Endodermal cell (in vitro differentiated cells): Measurements from ENCODE around the gene SLC34A1. TPM values are rescaled to one million over a fixed set of nuclear protein-coding genes. Genes with fewer than 3 reads are reported as not detected.
A peak's percentile ranks its signal among the peaks of the same experiment; 100 is the strongest.

Experiments
- DNase-seq: peaks from one replicate; pipeline ENCODE4 v3.0.0-alpha.2; 2017
- H3K27ac ChIP-seq: 2 replicates; pipeline ENCODE4 v1.5.1; 2013; ENCODE audit warnings: mild to moderate bottlenecking, low read depth, low read length, moderate library complexity
- H3K27me3 ChIP-seq: 2 replicates; pipeline ENCODE4 v1.6.1; 2013; ENCODE audit warnings: mild to moderate bottlenecking, low read length, moderate library complexity; ENCODE audit not compliant: insufficient read depth, control insufficient read depth, poor library complexity, severe bottlenecking
- H3K36me3 ChIP-seq: 2 replicates; pipeline ENCODE4 v1.7.0; 2013; ENCODE audit warnings: mild to moderate bottlenecking, low read length, moderate library complexity; ENCODE audit not compliant: control insufficient read depth, insufficient read depth
- H3K4me1 ChIP-seq: one replicate; pipeline ENCODE4 v1.7.0; 2013; ENCODE audit warnings: low read length; ENCODE audit not compliant: control insufficient read depth, insufficient read depth
- H3K4me3 ChIP-seq: 2 replicates; pipeline ENCODE4 v1.5.1; 2013; ENCODE audit warnings: mild to moderate bottlenecking, low read length, moderate library complexity
- H3K9ac ChIP-seq: 2 replicates; pipeline ENCODE4 v1.6.1; 2013; ENCODE audit warnings: mild to moderate bottlenecking, low read length, moderate library complexity; ENCODE audit not compliant: poor library complexity, severe bottlenecking; ENCODE audit errors: extremely low read depth
- H3K9me3 ChIP-seq: 2 replicates; pipeline ENCODE4 v1.6.1; 2013; ENCODE audit warnings: mild to moderate bottlenecking, low read length, moderate library complexity; ENCODE audit not compliant: control insufficient read depth
- H3K27ac Mint-ChIP-seq: 2 replicates; pipeline ENCODE4 v1.8.0; 2020; ENCODE audit warnings: mixed read lengths
- H3K27me3 Mint-ChIP-seq: 2 replicates; pipeline ENCODE4 v1.8.0; 2021; ENCODE audit warnings: mild to moderate bottlenecking, mixed read lengths; ENCODE audit not compliant: insufficient read depth
- H3K36me3 Mint-ChIP-seq: 2 replicates; pipeline ENCODE4 v1.8.0; 2020; ENCODE audit warnings: low read depth, mixed read lengths
- H3K4me1 Mint-ChIP-seq: 2 replicates; pipeline ENCODE4 v1.8.0; 2020; ENCODE audit warnings: mixed read lengths
- H3K4me3 Mint-ChIP-seq: 2 replicates; pipeline ENCODE4 v1.8.0; 2020; ENCODE audit warnings: mild to moderate bottlenecking, moderate library complexity, mixed read lengths
- H3K9me3 Mint-ChIP-seq: 2 replicates; pipeline ENCODE4 v1.8.0; 2020; ENCODE audit warnings: mild to moderate bottlenecking, mixed read lengths
- CTCF ChIP-seq: fragments of 200-600 bp; sonication (generic); conservative IDR thresholded peaks from 2 replicates; pipeline ENCODE4 v1.5.0; 2021; ENCODE audit warnings: antibody characterized with exemption, mild to moderate bottlenecking
- WGBS, 2 experiments: methylation state at CpG; one replicate each; pipeline versions ENCODE4 v1.1.5 to v1.1.7; 2013; ENCODE audit warnings: missing lambda C conversion rate in 2 of 2, mixed read lengths in 1 of 2; ENCODE audit not compliant: insufficient coverage in 1 of 2, insufficient read length in 1 of 2; 5-methylcytosine and 5-hydroxymethylcytosine counted together
- total RNA-seq, 2 donors: library from RNA; stranded (reverse); fragmentation: NEBNext Ultra II Directional in 1 of 2; extraction: Animal tissue kit (Norgen Biotek cat#: 25700) in 1 of 2; gene quantifications; 2 replicates in 1 of 2; 3 replicates in 1 of 2; pipeline ENCODE4 v1.2.1, GENCODE V29; 2021

SLC34A1 gene
- total RNA-seq, 2 donors from 2014 or later: not detected

- Mint-ChIP-seq H3K27me3 (peaks cover 41% of the 10 kb centered on the region), H3K9me3 (no peaks in the 10 kb centered on the region), H3K36me3 (no peaks in the 10 kb centered on the region), H3K4me1 (peaks cover 15% of the 10 kb centered on the region), H3K4me3 (peak overlapping the region; percentile 63), H3K27ac (no peak overlapping the region)
- 96 to 100% methylated on average over 1 to 6 of the region's 6 CpGs for WGBS, 2 experiments
- TF ChIP-seq CTCF: no peak
- H3K9me3 ChIP-seq: no peaks in the 10 kb centered on the region
- H3K4me3 ChIP-seq: no peak overlapping the region
- peak; percentile 46 for DNase-seq
- H3K27ac ChIP-seq: no peak overlapping the region
- no peaks in the 10 kb centered on the region for H3K36me3 ChIP-seq
- peaks cover 26% of the 10 kb centered on the region for H3K27me3 ChIP-seq
- no peak overlapping the region for H3K9ac ChIP-seq
- peaks cover 7% of the 10 kb centered on the region for H3K4me1 ChIP-seq
These were observed 22.6 kb upstream of the SLC34A1 start for GRCh38 chr5:177361418-177362291.

GRCh38 chr5:177362292-177362609 is 22.0 kb upstream of the SLC34A1 start:
- 82 to 88% methylated on average over 6 to 8 of the region's 8 CpGs for WGBS, 2 experiments
- no peak overlapping the region for H3K9ac ChIP-seq
- DNase-seq: peak; percentile 46
- H3K27ac ChIP-seq: no peak overlapping the region
- peaks cover 15% of the 10 kb centered on the region for H3K4me1 Mint-ChIP-seq
- no peak overlapping the region for H3K27ac Mint-ChIP-seq
- peaks cover 39% of the 10 kb centered on the region for H3K27me3 Mint-ChIP-seq
- no peaks in the 10 kb centered on the region for H3K36me3 ChIP-seq
- H3K9me3 ChIP-seq: no peaks in the 10 kb centered on the region
- H3K36me3 Mint-ChIP-seq: no peaks in the 10 kb centered on the region
- peak overlapping the region; percentile 63 for H3K4me3 Mint-ChIP-seq
- no peaks in the 10 kb centered on the region for H3K9me3 Mint-ChIP-seq
- no peak overlapping the region for H3K4me3 ChIP-seq
- peaks cover 21% of the 10 kb centered on the region for H3K27me3 ChIP-seq
- no peak for TF ChIP-seq CTCF
- peaks cover 7% of the 10 kb centered on the region for H3K4me1 ChIP-seq

GRCh38 chr5:177362610-177363507 is 21.4 kb upstream of the SLC34A1 start:
- Mint-ChIP-seq H3K27me3 (peaks cover 38% of the 10 kb centered on the region), H3K36me3 (no peaks in the 10 kb centered on the region), H3K27ac (no peak overlapping the region), H3K4me1 (peaks cover 15% of the 10 kb centered on the region), H3K9me3 (no peaks in the 10 kb centered on the region), H3K4me3 (peak overlapping the region; percentile 63)
- H3K9ac ChIP-seq: peak overlapping the region; percentile 17
- H3K4me1 ChIP-seq: peaks cover 7% of the 10 kb centered on the region
- H3K4me3 ChIP-seq: peak overlapping the region; percentile 75
- H3K9me3 ChIP-seq: no peaks in the 10 kb centered on the region
- DNase-seq: peak; percentile 90
- H3K27me3 ChIP-seq: peaks cover 18% of the 10 kb centered on the region
- 10 to 13% methylated on average over 23 to 59 of the region's 59 CpGs for WGBS, 2 experiments
- no peaks in the 10 kb centered on the region for H3K36me3 ChIP-seq
- no peak overlapping the region for H3K27ac ChIP-seq
- peak; percentile 18 for TF ChIP-seq CTCF
